OCI-LY1 (cell line): Measurements from ENCODE around the gene SHH.

Experiments
- H2AFZ ChIP-seq: fragments of 200-600 bp; sonication (generic), shearing (Covaris generic); 2 replicates; pipeline ENCODE4 v1.6.0; 2014; ENCODE audit warnings: antibody characterized with exemption, mild to moderate bottlenecking, low read length
- H3F3A ChIP-seq: fragments of 200-600 bp; sonication (generic), shearing (Covaris generic); 2 replicates; pipeline ENCODE4 v1.6.0; 2014; ENCODE audit warnings: mild to moderate bottlenecking, antibody characterized with exemption, low read length, moderate library complexity; ENCODE audit not compliant: insufficient read depth
- H3K27ac ChIP-seq: fragments of 200-600 bp; sonication (generic); 2 replicates; pipeline ENCODE4 v1.5.1; 2014; ENCODE audit warnings: low read length, mixed run types, mild to moderate bottlenecking, low read depth; ENCODE audit not compliant: poor library complexity, severe bottlenecking
- H3K27me3 ChIP-seq: fragments of 200-600 bp; sonication (generic); 2 replicates; pipeline ENCODE4 v1.6.0; 2014; ENCODE audit warnings: antibody characterized with exemption, mild to moderate bottlenecking, low read length, moderate library complexity; ENCODE audit not compliant: insufficient read depth
- H3K36me3 ChIP-seq: fragments of 200-600 bp; sonication (generic); 2 replicates; pipeline ENCODE4 v1.6.1; 2014; ENCODE audit warnings: mild to moderate bottlenecking, antibody characterized with exemption, low read length, moderate library complexity, mixed read lengths; ENCODE audit not compliant: insufficient read depth
- H3K4me1 ChIP-seq: fragments of 200-600 bp; sonication (generic); 2 replicates; pipeline ENCODE4 v1.5.1; 2014; ENCODE audit warnings: mild to moderate bottlenecking, low read length, moderate library complexity; ENCODE audit not compliant: insufficient read depth, severe bottlenecking
- H3K4me2 ChIP-seq: fragments of 200-600 bp; sonication (generic), shearing (Covaris generic); 2 replicates; pipeline ENCODE4 v1.6.1; 2014; ENCODE audit warnings: low read length
- H3K4me3 ChIP-seq: fragments of 200-600 bp; sonication (generic); 2 replicates; pipeline ENCODE4 v1.5.1; 2014; ENCODE audit warnings: low read length, low read depth, mild to moderate bottlenecking, mixed read lengths; ENCODE audit not compliant: poor library complexity, severe bottlenecking
- H3K79me2 ChIP-seq: fragments of 200-600 bp; shearing (Covaris generic); 2 replicates; pipeline ENCODE4 v1.6.1; 2016; ENCODE audit warnings: mixed run types, low read length, mixed read lengths; ENCODE audit not compliant: insufficient read depth
- H3K9ac ChIP-seq: fragments of 200-600 bp; sonication (generic), shearing (Covaris generic); 2 replicates; pipeline ENCODE4 v1.6.1; 2014; ENCODE audit warnings: mild to moderate bottlenecking, low read length, mixed read lengths
- H3K9me2 ChIP-seq: fragments of 200-600 bp; sonication (generic), shearing (Covaris generic); 2 replicates; pipeline ENCODE4 v1.6.1; 2014; ENCODE audit warnings: low read depth, mild to moderate bottlenecking, low read length, mixed read lengths
- H3K9me3 ChIP-seq: fragments of 200-600 bp; shearing (Covaris generic); 2 replicates; pipeline ENCODE4 v1.6.1; 2014; ENCODE audit warnings: low read length, mixed read lengths
- H4K20me1 ChIP-seq: fragments of 200-600 bp; sonication (generic), shearing (Covaris generic); 2 replicates; pipeline ENCODE4 v1.6.0; 2016; ENCODE audit warnings: mild to moderate bottlenecking, low read length; ENCODE audit not compliant: insufficient read depth
- EZH2 ChIP-seq: fragments of 200-600 bp; sonication (generic), shearing (Covaris generic); IDR thresholded peaks from 2 replicates; pipeline ENCODE4 v1.8.0; 2017; ENCODE audit warnings: borderline replicate concordance, mixed run types, mild to moderate bottlenecking, antibody characterized with exemption, low read length, moderate library complexity, mixed read lengths
- TF ChIP-seq, protein P1 (sequence below): fragments of 200-600 bp; sonication (generic), shearing (Covaris generic); IDR thresholded peaks from 2 replicates; pipeline ENCODE4 v1.5.1; 2017; ENCODE audit warnings: mild to moderate bottlenecking, antibody characterized with exemption, low read length, moderate library complexity, mixed read lengths

The SHH gene

DNA sequence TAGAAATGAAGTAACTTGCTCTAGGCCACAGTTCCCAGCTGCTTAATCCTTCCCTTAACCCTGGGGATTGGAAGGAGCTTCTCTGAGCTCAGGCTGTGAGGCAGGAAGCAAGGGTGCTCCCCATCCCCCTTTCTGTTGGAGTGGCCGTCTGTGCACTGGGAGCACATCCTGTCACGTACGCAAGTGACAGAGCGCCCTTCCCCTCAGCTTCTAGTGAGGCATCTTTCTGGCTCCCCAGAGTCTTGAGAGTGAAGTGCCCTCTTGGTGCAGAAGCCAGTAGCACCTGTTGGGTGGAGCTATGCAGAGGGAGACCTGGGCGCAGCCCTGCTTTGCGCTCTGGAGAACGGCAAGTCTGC is 47.8 kb downstream of the SHH start:
- Histone ChIP-seq H3K79me2 (peaks cover 32% of the 10 kb centered on the region), H3K9ac (peak overlapping the region; percentile 46; the same call in 1 of the 2 replicates), H3K9me2 (no peaks in the 10 kb centered on the region), H2AFZ (no peak overlapping the region), H3K27me3 (no peaks in the 10 kb centered on the region), H3K4me1 (peaks cover 66% of the 10 kb centered on the region), H3K36me3 (peaks cover 89% of the 10 kb centered on the region), H3K4me3 (peak overlapping the region; percentile 29), H3K27ac (peak overlapping the region; percentile 91), H3F3A (no peaks in the 10 kb centered on the region; the same call in 1 of the 2 replicates), H3K4me2 (peak overlapping the region; percentile 45), H3K9me3 (peaks cover 13% of the 10 kb centered on the region; the same call in 1 of the 2 replicates), H4K20me1 (no peaks in the 10 kb centered on the region)
- no peak for TF ChIP-seq EZH2
- TF ChIP-seq, protein P1, sequence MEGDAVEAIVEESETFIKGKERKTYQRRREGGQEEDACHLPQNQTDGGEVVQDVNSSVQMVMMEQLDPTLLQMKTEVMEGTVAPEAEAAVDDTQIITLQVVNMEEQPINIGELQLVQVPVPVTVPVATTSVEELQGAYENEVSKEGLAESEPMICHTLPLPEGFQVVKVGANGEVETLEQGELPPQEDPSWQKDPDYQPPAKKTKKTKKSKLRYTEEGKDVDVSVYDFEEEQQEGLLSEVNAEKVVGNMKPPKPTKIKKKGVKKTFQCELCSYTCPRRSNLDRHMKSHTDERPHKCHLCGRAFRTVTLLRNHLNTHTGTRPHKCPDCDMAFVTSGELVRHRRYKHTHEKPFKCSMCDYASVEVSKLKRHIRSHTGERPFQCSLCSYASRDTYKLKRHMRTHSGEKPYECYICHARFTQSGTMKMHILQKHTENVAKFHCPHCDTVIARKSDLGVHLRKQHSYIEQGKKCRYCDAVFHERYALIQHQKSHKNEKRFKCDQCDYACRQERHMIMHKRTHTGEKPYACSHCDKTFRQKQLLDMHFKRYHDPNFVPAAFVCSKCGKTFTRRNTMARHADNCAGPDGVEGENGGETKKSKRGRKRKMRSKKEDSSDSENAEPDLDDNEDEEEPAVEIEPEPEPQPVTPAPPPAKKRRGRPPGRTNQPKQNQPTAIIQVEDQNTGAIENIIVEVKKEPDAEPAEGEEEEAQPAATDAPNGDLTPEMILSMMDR: no peak

DNA sequence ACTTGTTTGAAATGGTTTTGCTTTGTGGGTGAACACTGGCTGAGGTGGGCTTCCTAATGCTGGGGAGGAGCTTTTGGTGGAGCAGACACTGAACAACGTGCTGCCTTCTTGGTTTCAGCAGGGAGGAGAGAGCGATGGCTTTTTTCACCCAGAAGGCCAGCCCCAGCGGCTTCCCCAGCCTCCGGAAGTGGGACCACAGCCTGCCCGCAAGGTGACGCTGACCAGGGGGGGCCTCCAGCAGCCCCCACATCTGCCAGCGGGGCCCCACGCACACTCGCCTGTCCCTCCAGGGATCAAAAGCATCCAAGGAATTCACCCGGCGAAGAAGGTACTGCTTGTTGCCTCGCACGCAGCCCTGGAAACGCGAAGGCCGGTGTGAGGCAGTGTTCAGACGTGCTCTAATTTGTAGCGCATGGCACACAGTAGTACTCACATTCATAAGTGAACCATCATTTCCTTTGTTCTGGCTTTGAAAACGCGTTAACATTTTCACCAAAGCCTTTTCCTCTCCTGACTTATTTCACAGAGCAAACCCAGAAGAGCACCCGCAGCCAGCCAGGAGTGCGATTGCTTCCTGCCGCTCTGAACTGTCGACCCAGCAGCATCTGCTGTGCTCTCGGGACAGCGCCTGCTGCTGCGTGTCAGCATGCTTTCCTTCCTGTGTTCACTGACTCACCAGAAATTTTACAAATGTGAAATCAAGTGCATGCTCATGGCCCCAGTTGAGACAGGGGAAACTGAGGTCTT is 48.4 kb downstream of the SHH start:
- peak overlapping the region; percentile 91 for H3K27ac ChIP-seq
- peaks cover 13% of the 10 kb centered on the region; the same call in 1 of the 2 replicates for H3K9me3 ChIP-seq
- H3K36me3 ChIP-seq: peaks cover 88% of the 10 kb centered on the region
- peaks cover 66% of the 10 kb centered on the region for H3K4me1 ChIP-seq
- no peaks in the 10 kb centered on the region for H3K27me3 ChIP-seq
- peak overlapping the region; percentile 43; the same call in 1 of the 2 replicates for H3K9ac ChIP-seq
- no peaks in the 10 kb centered on the region for H3K9me2 ChIP-seq
- TF ChIP-seq EZH2: no peak
- TF ChIP-seq, protein P1: no peak
- peaks cover 35% of the 10 kb centered on the region for H3K79me2 ChIP-seq
- no peaks in the 10 kb centered on the region for H4K20me1 ChIP-seq
- H3K4me3 ChIP-seq: peak overlapping the region; percentile 29
- no peak overlapping the region for H2AFZ ChIP-seq
- H3K4me2 ChIP-seq: peak overlapping the region; percentile 45
- no peaks in the 10 kb centered on the region; the same call in 1 of the 2 replicates for H3F3A ChIP-seq

GRCh38 chr7:155763122-155763521 is 49.1 kb downstream of the SHH start:
- Histone ChIP-seq H2AFZ (no peak overlapping the region), H3K4me3 (peak overlapping the region; percentile 29), H3K79me2 (peaks cover 43% of the 10 kb centered on the region), H3F3A (no peaks in the 10 kb centered on the region; the same call in 1 of the 2 replicates), H3K9ac (peak overlapping the region; percentile 43; the same call in 1 of the 2 replicates), H4K20me1 (no peaks in the 10 kb centered on the region), H3K9me3 (peaks cover 13% of the 10 kb centered on the region; the same call in 1 of the 2 replicates), H3K27me3 (no peaks in the 10 kb centered on the region), H3K9me2 (no peaks in the 10 kb centered on the region), H3K27ac (peak overlapping the region; percentile 91), H3K36me3 (peaks cover 89% of the 10 kb centered on the region), H3K4me2 (peak overlapping the region; percentile 45), H3K4me1 (peaks cover 64% of the 10 kb centered on the region)
- TF ChIP-seq EZH2: no peak
- TF ChIP-seq, protein P1: no peak
